ENCODE results near the gene ARMC2.

DNA sequence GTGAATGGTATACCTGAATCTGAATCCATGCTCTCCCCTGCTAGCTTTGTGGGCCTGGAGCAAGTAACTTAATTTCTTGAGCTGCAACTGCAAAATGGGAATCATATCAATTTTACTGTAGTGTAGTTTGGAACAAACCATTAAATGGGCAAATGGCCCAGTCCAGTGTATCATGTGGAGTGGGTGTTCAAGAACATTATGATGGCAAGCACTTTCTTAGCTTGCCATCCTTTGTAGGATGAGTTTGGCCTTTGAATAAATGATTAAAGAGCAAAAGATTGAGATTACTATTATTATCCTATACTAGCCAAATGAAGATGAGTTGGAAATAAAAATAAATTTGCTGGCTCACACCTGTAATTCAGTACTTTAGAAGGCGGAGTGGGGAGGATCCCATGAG lies 126.0 kb downstream of the ARMC2 start:
- TF ChIP-seq POLR2A (IDR thresholded peaks at IDR 0.05; ENCODE audit: low read length) (no peak), GATA1 (IDR thresholded peaks at IDR 0.05; ENCODE audit: low read depth, low read length) (no peak)

Data from erythroblast (primary cell).